ENCODE measurements around the gene NEUROD2. TPM values are rescaled to one million over a fixed set of nuclear protein-coding genes. Genes with fewer than 3 reads are reported as not detected.

The NEUROD2 gene
- total RNA-seq (2021; fragmentation: NEBNext Ultra II Directional; extraction: Animal tissue kit (Norgen Biotek cat#: 25700)) (not detected in 2 replicates), polyA plus RNA-seq (2011; rRNA removed) (not detected in 2 replicates), polyA minus RNA-seq (2011; rRNA and poly(A)+ RNA removed) (not detected in 2 replicates)
- not detected for polyA plus RNA-seq (2011; cell fraction: cytosol; rRNA removed)
- not detected for polyA plus RNA-seq (2011; cell fraction: nucleus; rRNA removed)
- polyA plus RNA-seq (2012, experiment 1 of 2), result not detected in 4 replicates
- 0.12 TPM for polyA plus RNA-seq (2012, experiment 2 of 2)
- polyA plus RNA-seq (2013, experiment 1 of 2), result 0.02 TPM
- polyA plus RNA-seq (2013, experiment 2 of 2), result 0.02 TPM
- not detected for polyA minus RNA-seq (2011; cell fraction: cytosol; rRNA and poly(A)+ RNA removed)
- not detected for polyA minus RNA-seq (2011; cell fraction: nucleus; rRNA and poly(A)+ RNA removed)
- long read RNA-seq, experiment 1, result 0 reads
- long read RNA-seq, experiment 2, result 0 reads

DNA sequence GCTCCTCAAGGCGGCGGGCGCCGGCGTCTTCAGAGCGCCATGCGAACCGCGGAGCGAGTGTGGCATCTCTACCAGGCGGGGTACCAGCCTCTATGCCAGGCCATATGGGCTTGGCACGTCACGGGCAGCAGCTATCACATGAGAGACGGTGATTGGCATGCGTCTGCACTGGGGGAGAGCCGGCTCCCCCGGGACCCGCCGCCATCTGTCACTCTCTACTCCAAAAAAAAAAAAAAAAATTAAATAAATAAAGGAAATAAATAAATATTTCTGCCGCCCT, at the start of gene NEUROD2:
TSS of gene NEUROD2 (minus strand) at position 70 of the 280 bp plus-strand sequence. CDS start 1,321 bp downstream, outside the sequence.
- Histone ChIP-seq H3K4me3 (ENCODE audit: extremely low read depth in 1 of 4, insufficient read depth in 2 of 4, low read depth in 3 of 4, low read length in 4 of 4) (peak within 1 kb of the TSS; percentile 12 to 59 (median 42)), H3K79me2 (ENCODE audit: control insufficient read depth in 1 of 2, insufficient read depth in 2 of 2, low read length in 2 of 2) (no peaks in the 10 kb centered on the region), H2BK20ac (ENCODE audit: low read length) (0 out of 2 replicates have a peak within 1 kb of the TSS, but pooled peaks have one; percentile 48), H3K4me1 (replicated peaks in 1 of 4; ENCODE audit: control insufficient read depth in 3 of 4, insufficient read depth in 4 of 4, low read length in 3 of 4) (peaks cover 0 to 38% (median 19%) of the 10 kb centered on the region in 4 experiments; a peak in 6 of 7 replicates), H2BK15ac (ENCODE audit: low read length) (no peak within 1 kb of the TSS), H4K5ac (ENCODE audit: insufficient read length, low read depth, low read length) (no peak within 1 kb of the TSS), H3K56ac (replicated peaks; ENCODE audit: insufficient read length, low read depth, low read length) (no peak within 1 kb of the TSS), H3K27me3 (replicated peaks in 1 of 4; ENCODE audit: control insufficient read depth in 3 of 4, extremely low read depth in 1 of 4, insufficient read depth in 3 of 4, low read length in 3 of 4) (peaks cover 58 to 90% (median 78%) of the 10 kb centered on the region in 4 experiments), H2BK12ac (ENCODE audit: low read depth, low read length) (no peak within 1 kb of the TSS), H3K4me2 (ENCODE audit: insufficient read depth in 1 of 2, low read depth in 2 of 2, low read length in 2 of 2) (peak within 1 kb of the TSS; percentile 90), H3K79me1 (ENCODE audit: low read depth, low read length) (no peaks in the 10 kb centered on the region), H3K23ac (ENCODE audit: insufficient read length) (no peak within 1 kb of the TSS), H4K20me1 (replicated peaks in 1 of 2; ENCODE audit: control insufficient read depth in 1 of 2, insufficient read depth in 2 of 2, low read length in 2 of 2) (peaks cover 0 to 6% of the 10 kb centered on the region in 2 experiments), H2BK120ac (replicated peaks; ENCODE audit: low read depth, low read length) (no peak within 1 kb of the TSS), H3K23me2 (ENCODE audit: low read depth, low read length) (peaks cover 14% of the 10 kb centered on the region; the same call in 1 of the 2 replicates), H3K27ac (ENCODE audit: low read depth, low read length) (no peak within 1 kb of the TSS), H3K9ac (replicated peaks in 1 of 4; ENCODE audit: extremely low read depth in 1 of 4, low read depth in 3 of 4, low read length in 3 of 4) (no peak within 1 kb of the TSS), H3K9me3 (ENCODE audit: insufficient read depth in 2 of 2, low read depth in 1 of 2, low read length in 1 of 2) (no peaks in the 10 kb centered on the region), H4K91ac (replicated peaks; ENCODE audit: insufficient read length, low read length) (no peak within 1 kb of the TSS), H2AFZ (ENCODE audit: low read length) (no peak within 1 kb of the TSS), H2AK5ac (ENCODE audit: low read depth, low read length) (no peak within 1 kb of the TSS), H3K36me3 (ENCODE audit: control insufficient read depth in 2 of 4, insufficient read depth in 4 of 4, low read length in 3 of 4) (no peaks in the 10 kb centered on the region), H3K18ac (ENCODE audit: extremely low read depth, low read length) (no peak within 1 kb of the TSS; the same call in 1 of the 2 replicates), H4K8ac (ENCODE audit: extremely low read depth, insufficient read depth, low read length) (peak within 1 kb of the TSS; percentile 57; the same call in 1 of the 2 replicates), H3K4ac (replicated peaks; ENCODE audit: insufficient read length, low read depth, low read length) (peak within 1 kb of the TSS; percentile 76), H3K14ac (ENCODE audit: insufficient read length) (no peak within 1 kb of the TSS), H2BK5ac (ENCODE audit: low read depth, low read length) (no peak within 1 kb of the TSS)
- 6% methylated on average over 11 of the region's 20 CpGs; no CpG with 5 or more reads in 1 of the 2 experiments for WGBS, 2 experiments (ENCODE audit: extremely low coverage in 1 of 2, insufficient coverage in 1 of 2, insufficient read length in 1 of 2, insufficient replicate concordance in 2 of 2, low coverage in 1 of 2, low lambda C conversion rate in 2 of 2, missing lambda C conversion rate in 1 of 2)
- DNase-seq (ENCODE audit: low read depth in 1 of 2, low spot score in 2 of 2) (peak in 1 of 2 experiments; percentile 55), FAIRE-seq (no peak)
- ChIA-PET CTCF (ENCODE audit: partially characterized antibody) (interaction anchor here (10.7 to 19.1 kb wide), 2 partner anchors 14 to 59 kb away, joined by 140 to 310 read pairs; partner anchors contain the start of gene PPP1R1B), POLR2A (ENCODE audit: partially characterized antibody) (interaction anchor here (0.7 to 2.7 kb wide), 4 partner anchors 9 to 668 kb away, joined by 3 to 9 read pairs (median 3); no protein-coding TSS in a partner anchor)
- TF ChIP-seq RAD21 (IDR thresholded peaks at IDR 0.05 in 1 of 2, conservative IDR thresholded peaks at IDR 0.05 in 1 of 2; ENCODE audit: low read depth in 2 of 2, low read length in 2 of 2) (no peak), POLR2A (IDR thresholded peaks at IDR 0.05; ENCODE audit: control extremely low read depth in 1 of 2, low read depth in 2 of 2, low read length in 2 of 2) (no peak), SIX5 (IDR thresholded peaks at IDR 0.05; ENCODE audit: low read depth, low read length) (no peak), BCL11A (IDR thresholded peaks at IDR 0.05; ENCODE audit: low read depth in 2 of 2, low read length in 2 of 2) (no peak), SRF (IDR thresholded peaks at IDR 0.05; ENCODE audit: low read depth, low read length) (no peak), KDM1A (IDR thresholded peaks at IDR 0.05; ENCODE audit: borderline replicate concordance, low read length) (no peak), MAFK (IDR thresholded peaks at IDR 0.05; ENCODE audit: low read depth, low read length) (no peak), TEAD4 (IDR thresholded peaks at IDR 0.05; ENCODE audit: low read depth, low read length) (no peak), RXRA (IDR thresholded peaks at IDR 0.05; ENCODE audit: insufficient read depth, low read depth, low read length) (no peak), JUN (IDR thresholded peaks at IDR 0.05; ENCODE audit: low read depth, low read length) (no peak), CBX8 (IDR thresholded peaks at IDR 0.05; ENCODE audit: borderline replicate concordance, low read depth, low read length) (no peak)
- TF ChIP-seq, protein P1, sequence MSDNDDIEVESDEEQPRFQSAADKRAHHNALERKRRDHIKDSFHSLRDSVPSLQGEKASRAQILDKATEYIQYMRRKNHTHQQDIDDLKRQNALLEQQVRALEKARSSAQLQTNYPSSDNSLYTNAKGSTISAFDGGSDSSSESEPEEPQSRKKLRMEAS (IDR thresholded peaks at IDR 0.05), result no peak
